AG04450 (cell line): ENCODE results near the gene ADCY5. TPM values are rescaled to one million over a fixed set of nuclear protein-coding genes. Genes with fewer than 3 reads are reported as not detected.

ENCODE experiments used
- CTCF ChIA-PET: fragments of 300-600, 350-600 bp; formaldehyde crosslinking; extraction: SDS; loops from one replicate; lab custom pipeline; 2022; ENCODE audit warnings: antibody characterized with exemption, inconsistent platforms; lab: Charles Lee
- POLR2A ChIA-PET: fragments of 350-600 bp; formaldehyde crosslinking; extraction: SDS; loops from one replicate; lab custom pipeline; 2021; ENCODE audit warnings: antibody characterized with exemption, inconsistent platforms; lab: Yijun Ruan, JAX
- DNase-seq: peaks from one replicate; pipeline ENCODE4 v3.0.0-alpha.2; 2011; ENCODE audit warnings: low read depth, low spot score
- H3K27ac ChIP-seq: one replicate; pipeline ENCODE4 v1.5.1; 2012; ENCODE audit warnings: low read depth, low read length, control low read depth
- H3K27me3 ChIP-seq: one replicate; pipeline ENCODE4 v1.6.0; 2012; ENCODE audit warnings: low read length; ENCODE audit not compliant: control insufficient read depth, insufficient read depth
- H3K4me3 ChIP-seq: 2 replicates; pipeline ENCODE4 v1.5.1; 2011; ENCODE audit warnings: mild to moderate bottlenecking, low read depth, low read length, control low read depth
- H3K9me3 ChIP-seq: 2 replicates; pipeline ENCODE4 v1.5.1; 2012; ENCODE audit warnings: low read length; ENCODE audit not compliant: control insufficient read depth, insufficient read depth
- CTCF ChIP-seq: IDR thresholded peaks from 2 replicates; pipeline ENCODE4 v1.5.1; 2011; ENCODE audit warnings: low read depth, low read length, control low read depth, inconsistent platforms
- polyA plus RNA-seq: library from polyadenylated mRNA; depleted of rRNA; stranded (reverse); fragments of >200 nt; gene quantifications from 2 replicates; pipeline ENCODE4 v1.2.3, GENCODE V29; 2011

ADCY5 gene
- polyA plus RNA-seq, 1 experiment, result 0.20 TPM

- ChIA-PET CTCF (interaction anchor here (3.7 kb wide), 1 partner anchor 156 kb away, joined by 15 read pairs; no protein-coding TSS in a partner anchor), POLR2A (no interaction called here)
- H3K9me3 ChIP-seq, result peaks cover 6% of the 10 kb centered on the region; the same call in 1 of the 2 replicates
- no peak overlapping the region for H3K4me3 ChIP-seq
- H3K27ac ChIP-seq, result no peak overlapping the region
- no peak for DNase-seq
- TF ChIP-seq CTCF, result no peak
- H3K27me3 ChIP-seq, result peaks cover 28% of the 10 kb centered on the region
Measured at GRCh38 chr3:123333401-123333800, 115.5 kb downstream of the ADCY5 start.

GRCh38 chr3:123332124-123332641 is 116.7 kb downstream of the ADCY5 start:
- no peak overlapping the region for H3K27ac ChIP-seq
- DNase-seq, result no peak
- H3K27me3 ChIP-seq, result peaks cover 25% of the 10 kb centered on the region
- H3K9me3 ChIP-seq, result peaks cover 6% of the 10 kb centered on the region; the same call in 1 of the 2 replicates
- TF ChIP-seq CTCF, result no peak
- POLR2A ChIA-PET, result no interaction called here
- no peak overlapping the region for H3K4me3 ChIP-seq
- CTCF ChIA-PET, result interaction anchor here (1.0 to 8.9 kb wide), 3 partner anchors 8 to 228 kb away, joined by 3 to 108 read pairs (median 65); no protein-coding TSS in a partner anchor

- no peak for DNase-seq
- Histone ChIP-seq H3K9me3 (peaks cover 6% of the 10 kb centered on the region; the same call in 1 of the 2 replicates), H3K27ac (no peak overlapping the region), H3K27me3 (peaks cover 27% of the 10 kb centered on the region), H3K4me3 (no peak overlapping the region)
- ChIA-PET POLR2A (no interaction called here), CTCF (interaction anchor here (1.2 to 8.9 kb wide), 3 partner anchors 9 to 228 kb away, joined by 4 to 108 read pairs (median 65); no protein-coding TSS in a partner anchor)
- TF ChIP-seq CTCF, result no peak
Measured at GRCh38 chr3:123331651-123332050, 117.2 kb downstream of the ADCY5 start.

GRCh38 chr3:123331006-123331405 is 117.9 kb downstream of the ADCY5 start:
- ChIA-PET CTCF (interaction anchor here (0.6 to 8.9 kb wide), 6 partner anchors 9 to 229 kb away, joined by 3 to 108 read pairs (median 9); no protein-coding TSS in a partner anchor), POLR2A (no interaction called here)
- no peak for DNase-seq
- H3K27me3 ChIP-seq, result peaks cover 24% of the 10 kb centered on the region
- H3K9me3 ChIP-seq, result peaks cover 6% of the 10 kb centered on the region; the same call in 1 of the 2 replicates
- H3K4me3 ChIP-seq, result no peak overlapping the region
- no peak for TF ChIP-seq CTCF
- H3K27ac ChIP-seq, result no peak overlapping the region

- no peak for TF ChIP-seq CTCF
Measured at GRCh38 chr3:123330441-123330991, 118.4 kb downstream of the ADCY5 start.

More at GRCh38 chr3:123330441-123330991, 118.4 kb downstream of the ADCY5 start:
- H3K27me3 ChIP-seq, result peaks cover 27% of the 10 kb centered on the region
- H3K9me3 ChIP-seq, result peaks cover 6% of the 10 kb centered on the region; the same call in 1 of the 2 replicates
- no peak overlapping the region for H3K27ac ChIP-seq
- no peak for DNase-seq
- H3K4me3 ChIP-seq, result no peak overlapping the region
- ChIA-PET POLR2A (no interaction called here), CTCF (interaction anchor here (0.6 to 8.9 kb wide), 6 partner anchors 8 to 230 kb away, joined by 3 to 108 read pairs (median 9); no protein-coding TSS in a partner anchor)
